OCI-LY7 (cell line): Measurements from ENCODE around the gene NT5C2. TPM values are rescaled to one million over a fixed set of nuclear protein-coding genes. Genes with fewer than 3 reads are reported as not detected.
"Not testable (repeated sequence)": the region's sequence is repeated elsewhere in the genome, so short reads cannot be mapped to it uniquely, and the experiment has no call there.

Experiments used
- BruUV-seq: library from RNA; stranded (reverse); fragments of 400-500 nt; replicated peaks from 2 replicates; lab custom pipeline; 2021; lab: Mats Ljungman, UMichigan
- CTCF ChIA-PET: fragments of 300-600 bp; sonication (Branson Sonifier 250); formaldehyde crosslinking; loops from one replicate; lab custom pipeline; 2022; ENCODE audit warnings: antibody characterized with exemption; ENCODE audit not compliant: unreplicated experiment; lab: Charles Lee
- POLR2A ChIA-PET: fragments of 300-600 bp; sonication (Branson Sonifier 250); formaldehyde crosslinking; loops from one replicate; lab custom pipeline; 2022; ENCODE audit warnings: antibody characterized with exemption; lab: Charles Lee
- DNase-seq: peaks from one replicate; pipeline ENCODE4 v3.0.0-alpha.2; 2015; ENCODE audit warnings: low spot score
- H2AFZ ChIP-seq: fragments of 200-600 bp; sonication (generic), shearing (Covaris generic); 2 replicates; pipeline ENCODE4 v1.6.1; 2014; ENCODE audit warnings: mild to moderate bottlenecking, antibody characterized with exemption, low read length, moderate library complexity
- H3K27ac ChIP-seq: fragments of 200-600 bp; sonication (generic); 2 replicates; pipeline ENCODE4 v1.5.1; 2014; ENCODE audit warnings: mixed run types, low read depth, mild to moderate bottlenecking, moderate library complexity, low read length, inconsistent platforms; ENCODE audit not compliant: poor library complexity, severe bottlenecking
- H3K36me3 ChIP-seq: fragments of 200-600 bp; sonication (generic); 2 replicates; pipeline ENCODE4 v1.6.1; 2014; ENCODE audit warnings: mild to moderate bottlenecking, antibody characterized with exemption, low read length, moderate library complexity, mixed read lengths; ENCODE audit not compliant: insufficient read depth
- H3K4me1 ChIP-seq: fragments of 200-600 bp; sonication (generic); 2 replicates; pipeline ENCODE4 v1.5.1; 2014; ENCODE audit warnings: mild to moderate bottlenecking, low read length; ENCODE audit not compliant: insufficient read depth, poor library complexity, severe bottlenecking
- H3K4me2 ChIP-seq: fragments of 200-600 bp; sonication (generic); 2 replicates; pipeline ENCODE4 v1.6.1; 2014; ENCODE audit warnings: mild to moderate bottlenecking, low read length
- H3K4me3 ChIP-seq: fragments of 200-600 bp; sonication (generic); 2 replicates; pipeline ENCODE4 v1.5.1; 2014; ENCODE audit warnings: mild to moderate bottlenecking, low read depth, low read length; ENCODE audit not compliant: poor library complexity, severe bottlenecking
- H3K79me2 ChIP-seq: fragments of 200-600 bp; sonication (generic); 2 replicates; pipeline ENCODE4 v1.6.1; 2016; ENCODE audit warnings: low read depth, mild to moderate bottlenecking, low read length, moderate library complexity, mixed read lengths; ENCODE audit not compliant: insufficient read depth
- H3K9me2 ChIP-seq: fragments of 200-600 bp; sonication (generic); 2 replicates; pipeline ENCODE4 v1.6.1; 2016; ENCODE audit warnings: mild to moderate bottlenecking, low read length, mixed read lengths; ENCODE audit not compliant: insufficient read depth
- H3K9me3 ChIP-seq: fragments of 200-600 bp; sonication (generic); 2 replicates; pipeline ENCODE4 v1.6.1; 2014; ENCODE audit warnings: mild to moderate bottlenecking, mixed run types, low read length, mixed read lengths
- H4K20me1 ChIP-seq: fragments of 200-600 bp; sonication (generic); 2 replicates; pipeline ENCODE4 v1.6.1; 2014; ENCODE audit warnings: mild to moderate bottlenecking, antibody characterized with exemption, low read length, moderate library complexity, mixed read lengths; ENCODE audit not compliant: insufficient read depth
- CTCF ChIP-seq: fragments of 200-600 bp; sonication (generic); conservative IDR thresholded peaks from 2 replicates; pipeline ENCODE4 v1.5.1; 2014; ENCODE audit warnings: mild to moderate bottlenecking, antibody characterized with exemption, low read length, moderate library complexity, mixed read lengths
- EZH2phosphoT487 ChIP-seq: fragments of 200-600 bp; sonication (generic); IDR thresholded peaks from 2 replicates; pipeline ENCODE4 v1.6.1; 2018; ENCODE audit warnings: low read depth, borderline replicate concordance, mild to moderate bottlenecking, mixed run types, antibody characterized with exemption, low read length, moderate library complexity, mixed read lengths
- intact Hi-C: fragments of 100-400 bp; cut with micrococcal nuclease; formaldehyde crosslinking; loops from one replicate; pipeline ENCODE4 v1.10.0; 2022; ENCODE audit not compliant: unreplicated experiment
- total RNA-seq, 2 experiments: library from RNA; depleted of rRNA in 1 of 2; stranded (reverse); fragments of >200 nt in 1 of 2; shearing (Covaris generic) in 1 of 2; gene quantifications; 2 replicates each; pipeline ENCODE4 v1.2.3, GENCODE V29; 2014 to 2022

NT5C2 gene
- total RNA-seq, 2 experiments from 2014 or later: 72.0 to 87.3 TPM

GRCh38 chr10:103205401-103205800 lies 12.3 kb upstream of the NT5C2 start:
- BruUV-seq, CTCF ChIA-PET: not testable (repeated sequence)

GRCh38 chr10:103204353-103205255 lies 11.5 kb upstream of the NT5C2 start:
- Histone ChIP-seq H3K4me2 (no peak overlapping the region), H3K36me3 (no peaks in the 10 kb centered on the region), H3K27ac (no peak overlapping the region), H3K79me2 (no peaks in the 10 kb centered on the region), H3K9me2 (no peaks in the 10 kb centered on the region), H2AFZ (no peak overlapping the region), H3K9me3 (no peaks in the 10 kb centered on the region), H3K4me1 (no peaks in the 10 kb centered on the region), H3K4me3 (no peak overlapping the region), H4K20me1 (no peaks in the 10 kb centered on the region)
- intact Hi-C loops: no loop called here
- BruUV-seq: no TSS peak
- no peak for DNase-seq
- ChIA-PET CTCF (no interaction called here), POLR2A (interaction anchor here (0.6 kb wide), 1 partner anchor 178 kb away, joined by 3 read pairs; no protein-coding TSS in a partner anchor)
- TF ChIP-seq CTCF: no peak
- TF ChIP-seq EZH2phosphoT487: no peak

More at GRCh38 chr10:103205401-103205800, 12.3 kb upstream of the NT5C2 start:
- H3K27ac ChIP-seq, H2AFZ ChIP-seq, H3K4me2 ChIP-seq, POLR2A ChIA-PET, H3K4me1 ChIP-seq, H3K36me3 ChIP-seq, H3K79me2 ChIP-seq, DNase-seq, intact Hi-C loops, H3K4me3 ChIP-seq, H3K9me2 ChIP-seq, H3K9me3 ChIP-seq, H4K20me1 ChIP-seq: not testable (repeated sequence)

- Histone ChIP-seq H3K4me1 (no peaks in the 10 kb centered on the region), H3K9me3 (no peaks in the 10 kb centered on the region), H3K36me3 (no peaks in the 10 kb centered on the region), H3K79me2 (no peaks in the 10 kb centered on the region), H3K27ac (no peak overlapping the region), H3K4me2 (no peak overlapping the region), H3K9me2 (no peaks in the 10 kb centered on the region), H3K4me3 (no peak overlapping the region), H4K20me1 (no peaks in the 10 kb centered on the region), H2AFZ (no peak overlapping the region)
- intact Hi-C loops: no loop called here
- no TSS peak for BruUV-seq
- no peak for DNase-seq
- TF ChIP-seq EZH2phosphoT487 (no peak), CTCF (no peak)
- ChIA-PET POLR2A (interaction anchor here (0.6 to 0.7 kb wide), 4 partner anchors 11 to 1687 kb away, joined by 3 read pairs; no protein-coding TSS in a partner anchor), CTCF (no interaction called here)
These were observed 10.4 kb upstream of the NT5C2 start for GRCh38 chr10:103203466-103203865.
